K562 (cell line): ENCODE results near the gene ANTKMT. TPM values are rescaled to one million over a fixed set of nuclear protein-coding genes. Genes with fewer than 3 reads are reported as not detected.

Experiments used
- ADNP ChIP-seq: fragments of 200-800 bp; sonication (Bioruptor generic); IDR thresholded peaks from 2 replicates; pipeline ENCODE4 v1.6.1; 2016; ENCODE audit warnings: missing genetic modification characterization, missing compliant biosample characterization
- NFRKB ChIP-seq: fragments of 450-650 bp; IDR thresholded peaks from 2 replicates; pipeline ENCODE4 v1.6.1; 2016; ENCODE audit warnings: low read depth
- NUFIP1 ChIP-seq: fragments of 450-650 bp; IDR thresholded peaks from 2 replicates; pipeline ENCODE4 v1.6.1; 2018; ENCODE audit not compliant: partially characterized antibody
- ZNF124 ChIP-seq: sonication (generic); formaldehyde crosslinking; IDR thresholded peaks from 2 replicates; pipeline ENCODE4 v1.8.1; 2022; ENCODE audit warnings: missing genetic modification reagents
- ZNF589 ChIP-seq: fragments of 200-800 bp; sonication (Bioruptor generic); IDR thresholded peaks from 2 replicates; pipeline ENCODE4 v1.6.1; 2016; ENCODE audit warnings: low read depth, missing genetic modification characterization, missing compliant biosample characterization
- polyA plus RNA-seq, 8 experiments: library from polyadenylated mRNA; depleted of rRNA in 4 of 8; stranded (reverse) in 5 of 8; unstranded in 3 of 8; fragments of >200 nt; fragmentation: Nextera tagmentation in 2 of 8; fragmentation: Illumina TruSeq in 1 of 8; extraction: Ambion mirVana in 2 of 8; extraction: Trizol in 1 of 8; gene quantifications; 2 replicates each; pipeline versions ENCODE4 v1.2.1 to v1.2.3, GENCODE V29; 2011 to 2014; ENCODE audit warnings: inconsistent platforms in 1 of 8, missing spikeins in 1 of 8
- total RNA-seq, 7 experiments: library from RNA; depleted of rRNA in 6 of 7; stranded (reverse); fragments of >200 nt in 6 of 7; fragmentation: Illumina TruSeq in 2 of 7; extraction: Trizol in 2 of 7; gene quantifications; 2 replicates each; pipeline versions ENCODE4 v1.2.1 to v1.2.3, GENCODE V29; 2011 to 2021; ENCODE audit warnings: low replicate concordance in 1 of 7
- TF ChIP-seq, protein P1 (sequence below): fragments of 200-600 bp; sonication (generic); IDR thresholded peaks from one replicate; pipeline ENCODE4 v1.6.1; 2012; ENCODE audit warnings: mild to moderate bottlenecking, low read depth, low read length, inconsistent platforms
- TF ChIP-seq, protein P2 (sequence below): fragments of 450-650 bp; formaldehyde crosslinking; IDR thresholded peaks from 2 replicates; pipeline ENCODE4 v1.4.0; 2020; ENCODE audit warnings: mild to moderate bottlenecking, moderate library complexity
- TF ChIP-seq, protein P3 (sequence below): conservative IDR thresholded peaks from 2 replicates; pipeline ENCODE4 v1.6.1; 2011; ENCODE audit warnings: low read depth, mild to moderate bottlenecking, low read length; ENCODE audit not compliant: control insufficient read depth
- TF ChIP-seq, protein P4 (sequence below), 2 experiments: fragments of 450-650 bp; IDR thresholded peaks; 2 replicates each; pipeline ENCODE4 v1.6.1; 2016

Gene ANTKMT
- total and polyA plus RNA-seq, 9 of the 15 experiments (the other 6 are each of a cell fraction or from before 2014, with no cell fraction given), result 0.58 to 217 (median 19.1) TPM

DNA sequence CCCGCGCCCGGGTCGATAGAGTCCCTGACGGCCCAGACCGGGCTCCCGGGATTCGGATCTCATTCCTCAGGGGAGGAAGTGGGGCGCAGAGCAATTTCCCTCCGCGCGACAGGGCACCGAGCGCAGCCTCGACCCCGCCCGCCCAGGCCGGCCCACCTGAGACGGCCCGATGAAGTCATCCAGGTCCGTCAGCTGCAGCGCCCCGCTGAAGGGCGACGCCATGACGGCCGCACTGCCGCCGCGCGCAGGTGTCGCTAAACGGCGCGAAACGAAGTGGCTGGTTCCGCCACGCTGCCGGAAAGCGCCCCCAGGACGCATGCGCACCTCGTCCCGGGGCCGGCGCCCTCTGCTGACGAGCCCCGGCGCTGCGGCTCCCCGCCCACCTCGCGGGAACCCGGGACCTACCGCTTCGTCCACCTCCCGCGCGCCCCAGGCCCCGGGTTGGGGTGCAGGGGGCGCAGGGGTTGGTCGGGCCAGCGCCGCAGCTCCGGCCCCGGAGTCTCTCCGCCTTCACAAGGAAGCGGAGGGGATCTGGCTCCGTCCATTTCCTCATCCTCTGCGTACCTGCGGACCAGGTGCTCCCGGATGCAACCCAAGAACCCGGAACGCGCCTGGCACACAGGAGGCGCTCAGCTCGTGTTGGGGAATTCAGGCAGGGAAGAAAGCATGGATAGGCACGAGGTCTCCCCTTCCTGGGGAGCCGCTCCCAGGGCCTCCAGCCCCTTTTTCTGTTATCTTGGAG is 20.0 kb downstream of the ANTKMT start, which contains the start of gene CIAO3 (continued):
- TF ChIP-seq, protein P1, sequence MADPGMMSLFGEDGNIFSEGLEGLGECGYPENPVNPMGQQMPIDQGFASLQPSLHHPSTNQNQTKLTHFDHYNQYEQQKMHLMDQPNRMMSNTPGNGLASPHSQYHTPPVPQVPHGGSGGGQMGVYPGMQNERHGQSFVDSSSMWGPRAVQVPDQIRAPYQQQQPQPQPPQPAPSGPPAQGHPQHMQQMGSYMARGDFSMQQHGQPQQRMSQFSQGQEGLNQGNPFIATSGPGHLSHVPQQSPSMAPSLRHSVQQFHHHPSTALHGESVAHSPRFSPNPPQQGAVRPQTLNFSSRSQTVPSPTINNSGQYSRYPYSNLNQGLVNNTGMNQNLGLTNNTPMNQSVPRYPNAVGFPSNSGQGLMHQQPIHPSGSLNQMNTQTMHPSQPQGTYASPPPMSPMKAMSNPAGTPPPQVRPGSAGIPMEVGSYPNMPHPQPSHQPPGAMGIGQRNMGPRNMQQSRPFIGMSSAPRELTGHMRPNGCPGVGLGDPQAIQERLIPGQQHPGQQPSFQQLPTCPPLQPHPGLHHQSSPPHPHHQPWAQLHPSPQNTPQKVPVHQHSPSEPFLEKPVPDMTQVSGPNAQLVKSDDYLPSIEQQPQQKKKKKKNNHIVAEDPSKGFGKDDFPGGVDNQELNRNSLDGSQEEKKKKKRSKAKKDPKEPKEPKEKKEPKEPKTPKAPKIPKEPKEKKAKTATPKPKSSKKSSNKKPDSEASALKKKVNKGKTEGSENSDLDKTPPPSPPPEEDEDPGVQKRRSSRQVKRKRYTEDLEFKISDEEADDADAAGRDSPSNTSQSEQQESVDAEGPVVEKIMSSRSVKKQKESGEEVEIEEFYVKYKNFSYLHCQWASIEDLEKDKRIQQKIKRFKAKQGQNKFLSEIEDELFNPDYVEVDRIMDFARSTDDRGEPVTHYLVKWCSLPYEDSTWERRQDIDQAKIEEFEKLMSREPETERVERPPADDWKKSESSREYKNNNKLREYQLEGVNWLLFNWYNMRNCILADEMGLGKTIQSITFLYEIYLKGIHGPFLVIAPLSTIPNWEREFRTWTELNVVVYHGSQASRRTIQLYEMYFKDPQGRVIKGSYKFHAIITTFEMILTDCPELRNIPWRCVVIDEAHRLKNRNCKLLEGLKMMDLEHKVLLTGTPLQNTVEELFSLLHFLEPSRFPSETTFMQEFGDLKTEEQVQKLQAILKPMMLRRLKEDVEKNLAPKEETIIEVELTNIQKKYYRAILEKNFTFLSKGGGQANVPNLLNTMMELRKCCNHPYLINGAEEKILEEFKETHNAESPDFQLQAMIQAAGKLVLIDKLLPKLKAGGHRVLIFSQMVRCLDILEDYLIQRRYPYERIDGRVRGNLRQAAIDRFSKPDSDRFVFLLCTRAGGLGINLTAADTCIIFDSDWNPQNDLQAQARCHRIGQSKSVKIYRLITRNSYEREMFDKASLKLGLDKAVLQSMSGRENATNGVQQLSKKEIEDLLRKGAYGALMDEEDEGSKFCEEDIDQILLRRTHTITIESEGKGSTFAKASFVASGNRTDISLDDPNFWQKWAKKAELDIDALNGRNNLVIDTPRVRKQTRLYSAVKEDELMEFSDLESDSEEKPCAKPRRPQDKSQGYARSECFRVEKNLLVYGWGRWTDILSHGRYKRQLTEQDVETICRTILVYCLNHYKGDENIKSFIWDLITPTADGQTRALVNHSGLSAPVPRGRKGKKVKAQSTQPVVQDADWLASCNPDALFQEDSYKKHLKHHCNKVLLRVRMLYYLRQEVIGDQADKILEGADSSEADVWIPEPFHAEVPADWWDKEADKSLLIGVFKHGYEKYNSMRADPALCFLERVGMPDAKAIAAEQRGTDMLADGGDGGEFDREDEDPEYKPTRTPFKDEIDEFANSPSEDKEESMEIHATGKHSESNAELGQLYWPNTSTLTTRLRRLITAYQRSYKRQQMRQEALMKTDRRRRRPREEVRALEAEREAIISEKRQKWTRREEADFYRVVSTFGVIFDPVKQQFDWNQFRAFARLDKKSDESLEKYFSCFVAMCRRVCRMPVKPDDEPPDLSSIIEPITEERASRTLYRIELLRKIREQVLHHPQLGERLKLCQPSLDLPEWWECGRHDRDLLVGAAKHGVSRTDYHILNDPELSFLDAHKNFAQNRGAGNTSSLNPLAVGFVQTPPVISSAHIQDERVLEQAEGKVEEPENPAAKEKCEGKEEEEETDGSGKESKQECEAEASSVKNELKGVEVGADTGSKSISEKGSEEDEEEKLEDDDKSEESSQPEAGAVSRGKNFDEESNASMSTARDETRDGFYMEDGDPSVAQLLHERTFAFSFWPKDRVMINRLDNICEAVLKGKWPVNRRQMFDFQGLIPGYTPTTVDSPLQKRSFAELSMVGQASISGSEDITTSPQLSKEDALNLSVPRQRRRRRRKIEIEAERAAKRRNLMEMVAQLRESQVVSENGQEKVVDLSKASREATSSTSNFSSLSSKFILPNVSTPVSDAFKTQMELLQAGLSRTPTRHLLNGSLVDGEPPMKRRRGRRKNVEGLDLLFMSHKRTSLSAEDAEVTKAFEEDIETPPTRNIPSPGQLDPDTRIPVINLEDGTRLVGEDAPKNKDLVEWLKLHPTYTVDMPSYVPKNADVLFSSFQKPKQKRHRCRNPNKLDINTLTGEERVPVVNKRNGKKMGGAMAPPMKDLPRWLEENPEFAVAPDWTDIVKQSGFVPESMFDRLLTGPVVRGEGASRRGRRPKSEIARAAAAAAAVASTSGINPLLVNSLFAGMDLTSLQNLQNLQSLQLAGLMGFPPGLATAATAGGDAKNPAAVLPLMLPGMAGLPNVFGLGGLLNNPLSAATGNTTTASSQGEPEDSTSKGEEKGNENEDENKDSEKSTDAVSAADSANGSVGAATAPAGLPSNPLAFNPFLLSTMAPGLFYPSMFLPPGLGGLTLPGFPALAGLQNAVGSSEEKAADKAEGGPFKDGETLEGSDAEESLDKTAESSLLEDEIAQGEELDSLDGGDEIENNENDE, result no peak
- TF ChIP-seq ZNF124 (CRISPR knock-in tag) (no peak), NFRKB (no peak), ZNF589 (CRISPR knock-in tag) (no peak), NUFIP1 (no peak), ADNP (tag) (no peak)
- TF ChIP-seq, protein P2, sequence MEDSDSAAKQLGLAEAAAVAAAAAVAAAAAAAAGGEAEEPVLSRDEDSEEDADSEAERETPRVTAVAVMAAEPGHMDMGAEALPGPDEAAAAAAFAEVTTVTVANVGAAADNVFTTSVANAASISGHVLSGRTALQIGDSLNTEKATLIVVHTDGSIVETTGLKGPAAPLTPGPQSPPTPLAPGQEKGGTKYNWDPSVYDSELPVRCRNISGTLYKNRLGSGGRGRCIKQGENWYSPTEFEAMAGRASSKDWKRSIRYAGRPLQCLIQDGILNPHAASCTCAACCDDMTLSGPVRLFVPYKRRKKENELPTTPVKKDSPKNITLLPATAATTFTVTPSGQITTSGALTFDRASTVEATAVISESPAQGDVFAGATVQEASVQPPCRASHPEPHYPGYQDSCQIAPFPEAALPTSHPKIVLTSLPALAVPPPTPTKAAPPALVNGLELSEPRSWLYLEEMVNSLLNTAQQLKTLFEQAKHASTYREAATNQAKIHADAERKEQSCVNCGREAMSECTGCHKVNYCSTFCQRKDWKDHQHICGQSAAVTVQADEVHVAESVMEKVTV (CRISPR knock-in tag), result no peak
- TF ChIP-seq, protein P3, sequence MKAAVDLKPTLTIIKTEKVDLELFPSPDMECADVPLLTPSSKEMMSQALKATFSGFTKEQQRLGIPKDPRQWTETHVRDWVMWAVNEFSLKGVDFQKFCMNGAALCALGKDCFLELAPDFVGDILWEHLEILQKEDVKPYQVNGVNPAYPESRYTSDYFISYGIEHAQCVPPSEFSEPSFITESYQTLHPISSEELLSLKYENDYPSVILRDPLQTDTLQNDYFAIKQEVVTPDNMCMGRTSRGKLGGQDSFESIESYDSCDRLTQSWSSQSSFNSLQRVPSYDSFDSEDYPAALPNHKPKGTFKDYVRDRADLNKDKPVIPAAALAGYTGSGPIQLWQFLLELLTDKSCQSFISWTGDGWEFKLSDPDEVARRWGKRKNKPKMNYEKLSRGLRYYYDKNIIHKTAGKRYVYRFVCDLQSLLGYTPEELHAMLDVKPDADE, result peak; percentile 91
- TF ChIP-seq, protein P4, sequence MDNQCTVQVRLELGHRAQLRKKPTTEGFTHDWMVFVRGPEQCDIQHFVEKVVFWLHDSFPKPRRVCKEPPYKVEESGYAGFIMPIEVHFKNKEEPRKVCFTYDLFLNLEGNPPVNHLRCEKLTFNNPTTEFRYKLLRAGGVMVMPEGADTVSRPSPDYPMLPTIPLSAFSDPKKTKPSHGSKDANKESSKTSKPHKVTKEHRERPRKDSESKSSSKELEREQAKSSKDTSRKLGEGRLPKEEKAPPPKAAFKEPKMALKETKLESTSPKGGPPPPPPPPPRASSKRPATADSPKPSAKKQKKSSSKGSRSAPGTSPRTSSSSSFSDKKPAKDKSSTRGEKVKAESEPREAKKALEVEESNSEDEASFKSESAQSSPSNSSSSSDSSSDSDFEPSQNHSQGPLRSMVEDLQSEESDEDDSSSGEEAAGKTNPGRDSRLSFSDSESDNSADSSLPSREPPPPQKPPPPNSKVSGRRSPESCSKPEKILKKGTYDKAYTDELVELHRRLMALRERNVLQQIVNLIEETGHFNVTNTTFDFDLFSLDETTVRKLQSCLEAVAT (IDR thresholded peaks at IDR 0.05), result no peak
